Measurements from ENCODE around the gene CD99.

DNA sequence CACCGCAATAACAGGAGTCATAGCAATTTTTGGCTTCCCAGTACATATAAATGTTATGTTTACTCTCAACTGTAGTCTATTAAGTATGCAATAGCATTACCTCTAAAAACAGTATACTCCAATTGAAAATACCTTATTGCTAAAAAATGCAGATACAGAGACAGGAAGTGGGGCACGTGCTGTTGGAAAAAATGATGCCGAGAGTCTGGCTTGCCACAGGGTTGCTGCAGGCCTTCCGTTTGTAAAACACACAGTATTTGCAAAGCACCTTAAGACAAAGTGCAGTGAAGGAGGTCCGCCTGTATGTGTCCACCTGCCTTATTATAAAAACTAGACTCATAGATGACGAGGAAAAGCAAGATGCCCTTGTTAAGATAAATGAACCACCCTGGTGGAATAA lies 23.5 kb downstream of the CD99 start:
- no peak for TF ChIP-seq POLR2A (IDR thresholded peaks at IDR 0.05)
- TF ChIP-seq, protein P1, sequence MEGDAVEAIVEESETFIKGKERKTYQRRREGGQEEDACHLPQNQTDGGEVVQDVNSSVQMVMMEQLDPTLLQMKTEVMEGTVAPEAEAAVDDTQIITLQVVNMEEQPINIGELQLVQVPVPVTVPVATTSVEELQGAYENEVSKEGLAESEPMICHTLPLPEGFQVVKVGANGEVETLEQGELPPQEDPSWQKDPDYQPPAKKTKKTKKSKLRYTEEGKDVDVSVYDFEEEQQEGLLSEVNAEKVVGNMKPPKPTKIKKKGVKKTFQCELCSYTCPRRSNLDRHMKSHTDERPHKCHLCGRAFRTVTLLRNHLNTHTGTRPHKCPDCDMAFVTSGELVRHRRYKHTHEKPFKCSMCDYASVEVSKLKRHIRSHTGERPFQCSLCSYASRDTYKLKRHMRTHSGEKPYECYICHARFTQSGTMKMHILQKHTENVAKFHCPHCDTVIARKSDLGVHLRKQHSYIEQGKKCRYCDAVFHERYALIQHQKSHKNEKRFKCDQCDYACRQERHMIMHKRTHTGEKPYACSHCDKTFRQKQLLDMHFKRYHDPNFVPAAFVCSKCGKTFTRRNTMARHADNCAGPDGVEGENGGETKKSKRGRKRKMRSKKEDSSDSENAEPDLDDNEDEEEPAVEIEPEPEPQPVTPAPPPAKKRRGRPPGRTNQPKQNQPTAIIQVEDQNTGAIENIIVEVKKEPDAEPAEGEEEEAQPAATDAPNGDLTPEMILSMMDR (IDR thresholded peaks at IDR 0.05): no peak
